Activated CD4-positive, alpha-beta T cell treated with anti-CD3 and anti-CD28 coated beads, Interleukin-10, Interleukin-2, amounts not matched to agents 100 ng/mL and 50 ng/mL, durations not matched to agents 16 hours and 8 hours (primary cell): ENCODE results near the gene FGF14.
"Not testable (repeated sequence)": the region's sequence is repeated elsewhere in the genome, so short reads cannot be mapped to it uniquely, and the experiment has no call there.

Experiments used
- DNase-seq: peaks from one replicate; pipeline ENCODE4 v3.0.0-alpha.2; 2020

FGF14 gene

DNA sequence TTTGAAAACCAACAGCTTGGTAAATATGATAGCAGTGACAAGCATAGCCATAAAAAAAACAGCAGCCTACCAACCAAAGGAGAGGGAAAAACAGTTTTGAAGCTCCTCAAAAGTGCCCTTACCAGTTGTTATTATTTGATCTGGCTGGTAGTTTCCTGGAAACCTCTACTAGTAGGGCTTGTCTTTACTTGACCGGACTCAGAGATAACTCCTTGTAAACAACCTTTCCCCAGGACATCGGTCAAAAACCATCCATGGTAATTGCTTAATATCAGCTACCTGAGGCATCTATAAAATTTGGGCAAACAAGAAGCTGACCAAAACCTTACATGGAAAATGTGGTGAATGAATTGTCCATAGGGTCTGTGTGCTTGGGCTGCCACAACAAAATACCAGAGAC lies 210.9 kb downstream of the FGF14 start:
- no peak for DNase-seq

DNA sequence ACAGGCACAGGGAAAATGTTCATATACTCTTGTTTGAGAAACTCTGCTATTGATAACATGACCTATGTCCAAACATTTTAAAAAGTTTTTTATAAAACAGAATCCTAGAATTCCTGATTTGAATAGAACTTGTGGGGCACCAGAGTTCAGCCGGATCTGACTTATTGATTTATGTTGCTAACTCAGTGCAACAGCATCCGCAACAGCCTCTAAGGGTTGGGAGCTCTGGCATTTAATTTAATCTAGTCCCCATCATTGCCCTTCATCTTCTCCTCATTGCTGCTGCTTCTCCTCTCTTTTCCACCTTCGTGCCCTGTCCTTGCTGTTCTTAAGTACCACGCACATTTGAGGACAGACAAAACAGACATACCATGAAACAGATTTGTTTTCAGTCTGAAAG lies 214.5 kb downstream of the FGF14 start:
- no peak for DNase-seq

DNA sequence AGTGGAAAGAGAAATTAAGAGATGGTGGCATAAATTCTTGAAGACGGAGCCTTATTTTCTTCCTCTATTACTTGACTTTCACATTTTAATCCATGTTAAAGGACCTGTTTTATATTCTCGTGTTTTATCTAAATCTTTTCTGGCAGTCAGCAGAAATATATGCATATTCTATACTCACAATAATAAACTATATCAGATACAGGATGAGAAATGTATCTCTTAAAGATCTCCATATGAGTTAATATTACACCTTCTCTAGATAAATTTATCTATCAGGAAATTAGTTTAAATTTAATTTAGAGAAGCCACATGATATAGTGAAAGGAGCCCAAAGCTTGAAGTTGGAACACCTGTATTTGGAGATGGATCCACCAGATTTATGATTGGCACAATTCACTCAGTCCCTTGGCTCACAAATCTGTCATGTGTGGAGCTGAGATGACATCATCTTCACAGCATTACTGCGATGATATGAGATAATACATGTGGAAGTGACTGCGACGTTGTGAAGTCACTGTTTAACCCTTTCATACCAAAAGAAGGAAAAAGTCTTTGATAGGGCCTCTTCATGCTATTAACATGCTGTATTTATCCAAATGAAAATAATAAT lies 216.4 kb downstream of the FGF14 start:
- no peak for DNase-seq

DNA sequence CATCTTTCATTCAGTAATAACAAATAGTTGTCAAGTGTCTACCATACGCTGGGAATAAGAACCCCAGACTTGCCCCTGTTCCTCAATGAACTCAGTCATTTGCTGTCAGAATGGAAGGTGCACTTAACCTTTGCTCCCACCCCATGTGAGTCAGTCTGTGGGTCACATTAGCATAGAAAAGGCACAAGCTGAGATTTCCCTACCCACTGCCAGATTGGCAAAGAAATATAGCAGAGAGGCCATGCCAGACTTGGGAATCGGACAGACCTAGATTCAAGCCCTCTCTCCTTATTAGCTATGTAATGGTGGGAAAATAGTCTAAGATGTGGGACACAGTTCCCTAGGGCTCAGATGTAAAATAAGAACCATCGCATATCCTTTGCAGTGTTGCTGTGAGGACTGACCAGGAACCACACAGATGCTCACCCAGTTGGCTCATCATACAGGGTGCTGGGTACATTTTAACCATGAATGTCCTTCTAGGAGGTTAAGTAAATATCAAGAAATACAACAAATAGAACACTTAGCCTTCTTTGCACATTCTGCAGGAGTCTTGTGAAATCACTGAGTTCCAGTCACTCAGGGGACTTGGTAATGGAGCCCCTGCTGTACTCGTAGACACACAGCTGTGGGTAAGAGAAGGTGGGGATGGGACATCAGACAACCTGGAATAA lies 218.2 kb downstream of the FGF14 start:
- DNase-seq, result no peak

DNA sequence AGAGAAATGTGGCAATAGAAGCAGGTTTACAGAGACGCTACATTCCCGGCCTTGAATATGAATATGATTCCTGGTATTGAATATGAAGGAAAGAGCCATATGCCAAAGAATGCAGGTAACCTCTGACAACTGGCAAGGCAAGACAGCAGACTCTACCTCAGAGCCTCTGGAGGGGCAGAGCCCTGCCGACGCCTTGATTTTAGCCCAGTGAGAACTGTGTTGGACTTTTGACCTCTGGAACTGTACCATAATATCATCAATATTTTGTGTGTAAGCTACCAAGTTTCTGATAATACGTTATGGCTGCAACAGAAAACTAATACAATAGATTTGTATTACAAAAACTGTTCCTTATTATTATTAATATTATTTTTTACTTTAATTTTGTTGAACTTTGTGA lies 219.7 kb downstream of the FGF14 start:
- no peak for DNase-seq

DNA sequence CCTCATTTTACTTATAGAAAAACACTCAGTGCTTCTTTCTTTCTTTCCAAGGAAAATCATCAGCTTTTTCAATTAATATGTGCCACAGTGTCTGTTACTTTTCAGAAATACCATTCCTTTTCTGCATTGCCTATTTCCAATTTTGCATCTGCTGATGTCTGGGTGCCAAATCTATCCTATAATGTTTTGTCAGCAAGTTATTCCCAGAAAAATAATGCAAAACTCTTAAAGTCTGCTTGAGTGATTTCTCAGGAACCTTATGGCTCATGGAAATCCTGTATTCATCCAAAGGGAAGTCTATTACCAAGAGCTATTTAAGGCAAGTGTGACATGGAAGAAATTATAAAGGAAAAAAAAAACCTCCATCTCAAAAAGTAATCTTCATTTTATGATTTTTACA lies 224.4 kb downstream of the FGF14 start:
- no peak for DNase-seq

- DNase-seq, result no peak
Observed at GRCh38 chr13:102176846-102177245, 225.0 kb downstream of the FGF14 start.

DNA sequence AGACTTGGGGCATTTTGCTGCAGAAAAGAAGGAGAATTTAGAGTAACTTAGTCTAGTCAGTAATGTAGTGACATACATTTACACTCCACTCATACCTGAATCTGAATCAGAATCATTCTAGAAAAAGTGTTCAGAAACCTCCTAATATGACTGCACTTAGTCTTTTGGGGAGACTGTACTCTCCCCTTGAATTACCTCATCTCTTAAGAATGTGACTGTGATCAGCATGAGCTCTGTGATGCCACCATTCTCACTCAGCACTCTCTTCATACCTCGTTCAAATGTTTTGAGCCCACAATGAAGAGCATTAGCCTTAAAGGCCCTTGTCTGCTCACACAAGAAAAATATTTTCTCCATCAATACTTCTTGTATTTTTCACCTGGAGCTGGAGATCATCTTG lies 229.4 kb downstream of the FGF14 start:
- DNase-seq, result no peak

GRCh38 chr13:102170305-102170704 lies 231.5 kb downstream of the FGF14 start:
- DNase-seq, result no peak

GRCh38 chr13:102169471-102170015 lies 232.3 kb downstream of the FGF14 start:
- DNase-seq, result no peak

DNA sequence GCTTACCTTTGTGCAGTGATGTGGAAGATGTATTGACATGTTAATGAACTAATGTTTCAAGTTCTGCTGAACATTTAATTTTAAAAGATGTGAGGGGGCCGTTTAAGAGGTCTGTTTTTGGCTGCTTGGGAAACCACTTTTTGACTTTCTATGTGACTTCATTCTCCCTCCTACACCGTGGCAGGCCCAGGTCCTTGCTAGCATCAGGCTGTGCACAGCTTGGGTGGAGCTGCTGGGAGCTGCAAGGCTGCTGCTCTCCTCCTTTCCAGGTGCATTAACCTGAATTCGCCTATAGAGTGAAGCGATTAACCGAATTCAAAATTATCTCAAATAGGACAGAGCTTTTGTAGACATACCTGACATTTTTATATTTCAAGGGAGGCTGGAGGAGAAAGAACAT lies 249.1 kb downstream of the FGF14 start:
- DNase-seq, result no peak

DNA sequence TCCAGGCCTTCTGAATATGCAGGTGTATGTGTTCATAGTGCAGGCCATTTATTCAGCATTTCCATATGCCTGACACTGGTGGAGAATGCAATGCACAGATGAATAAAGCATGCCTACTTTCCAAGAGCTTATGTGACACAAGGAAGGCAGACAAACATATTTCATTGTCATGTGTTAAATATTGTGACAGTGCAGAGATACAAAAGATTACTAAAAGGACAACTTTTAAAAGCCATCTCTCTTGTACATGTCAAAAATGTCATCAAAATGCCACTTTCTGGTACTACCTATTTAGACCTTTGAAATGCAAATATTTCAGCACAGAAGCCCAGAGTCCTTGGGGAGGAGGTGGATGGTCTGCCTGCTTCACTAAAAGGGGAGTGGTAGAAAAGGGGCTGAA lies 254.5 kb downstream of the FGF14 start:
- no peak for DNase-seq

- DNase-seq, result no peak
Observed at GRCh38 chr13:102145750-102146149, 256.1 kb downstream of the FGF14 start.

- DNase-seq, result no peak
Observed at GRCh38 chr13:102142473-102142826, 259.4 kb downstream of the FGF14 start.

- peak; percentile 14 for DNase-seq
Observed at GRCh38 chr13:102141625-102142472, 260.0 kb downstream of the FGF14 start.

GRCh38 chr13:102139626-102140025 lies 262.2 kb downstream of the FGF14 start:
- no peak for DNase-seq

- DNase-seq, result no peak
Observed at GRCh38 chr13:102138635-102139190, 263.1 kb downstream of the FGF14 start.

DNA sequence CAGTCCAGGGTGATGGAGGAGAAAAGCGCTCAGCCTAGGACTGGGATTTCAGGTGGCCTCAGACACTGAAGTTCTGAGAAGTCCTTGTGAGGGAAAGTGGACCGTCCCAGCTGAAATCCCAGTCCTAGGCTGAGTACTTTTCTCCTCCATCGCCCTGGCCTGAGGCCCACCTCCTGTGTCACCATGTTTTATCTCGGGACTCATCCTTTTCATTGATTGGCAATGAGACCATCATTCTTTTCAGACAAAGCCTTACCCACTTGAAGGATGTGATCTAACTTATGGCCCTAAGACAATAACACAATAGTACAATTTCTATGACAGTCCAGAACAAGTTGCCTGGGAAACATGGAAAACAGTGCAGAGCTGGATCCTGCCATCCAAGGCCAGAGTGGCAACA lies 263.9 kb downstream of the FGF14 start:
- DNase-seq, result not testable (repeated sequence)

GRCh38 chr13:102136735-102137296 lies 265.0 kb downstream of the FGF14 start:
- DNase-seq, result no peak

DNA sequence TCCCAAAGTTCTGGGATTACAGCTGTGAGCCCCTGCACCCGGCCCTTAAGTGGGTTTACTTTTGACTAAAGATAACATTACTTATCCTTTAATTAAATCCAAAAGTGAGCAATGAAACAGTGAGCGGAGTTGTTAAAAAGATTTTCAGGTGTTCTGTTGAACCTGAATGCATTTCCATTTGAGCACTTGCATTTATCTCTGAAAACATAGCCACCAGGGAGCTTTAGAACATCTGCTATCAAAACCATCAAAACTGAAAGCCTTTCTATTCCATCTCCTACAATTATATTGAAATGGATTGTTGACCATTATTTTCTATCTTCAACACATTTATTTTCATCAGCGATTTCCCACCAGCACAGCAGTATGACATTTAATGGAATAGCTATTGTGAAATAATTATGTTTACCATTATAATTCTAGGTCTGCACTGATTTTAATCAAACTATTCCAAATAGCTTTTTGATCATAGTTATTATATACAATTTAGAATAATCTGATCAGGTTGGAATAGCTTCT lies 269.0 kb downstream of the FGF14 start:
- no peak for DNase-seq

DNA sequence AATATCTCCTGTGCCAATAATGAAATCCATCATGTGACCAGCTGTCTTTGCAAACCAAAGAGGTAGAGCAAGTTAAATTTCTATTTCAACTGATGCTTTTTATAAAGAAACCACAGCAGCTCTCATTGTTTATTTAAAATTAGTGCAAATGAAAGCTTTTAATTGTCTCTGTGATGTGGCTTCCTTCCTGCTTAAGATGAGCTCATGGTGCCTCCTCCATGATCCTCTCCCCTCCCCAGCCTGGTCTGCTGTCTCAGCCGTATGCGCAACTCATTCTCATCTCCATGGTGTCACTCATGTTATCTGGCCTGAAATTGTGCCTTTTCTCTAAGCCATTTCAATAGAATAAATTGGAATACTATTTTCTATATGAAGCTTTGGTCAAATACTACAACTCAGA lies 270.6 kb downstream of the FGF14 start:
- DNase-seq, result no peak

DNA sequence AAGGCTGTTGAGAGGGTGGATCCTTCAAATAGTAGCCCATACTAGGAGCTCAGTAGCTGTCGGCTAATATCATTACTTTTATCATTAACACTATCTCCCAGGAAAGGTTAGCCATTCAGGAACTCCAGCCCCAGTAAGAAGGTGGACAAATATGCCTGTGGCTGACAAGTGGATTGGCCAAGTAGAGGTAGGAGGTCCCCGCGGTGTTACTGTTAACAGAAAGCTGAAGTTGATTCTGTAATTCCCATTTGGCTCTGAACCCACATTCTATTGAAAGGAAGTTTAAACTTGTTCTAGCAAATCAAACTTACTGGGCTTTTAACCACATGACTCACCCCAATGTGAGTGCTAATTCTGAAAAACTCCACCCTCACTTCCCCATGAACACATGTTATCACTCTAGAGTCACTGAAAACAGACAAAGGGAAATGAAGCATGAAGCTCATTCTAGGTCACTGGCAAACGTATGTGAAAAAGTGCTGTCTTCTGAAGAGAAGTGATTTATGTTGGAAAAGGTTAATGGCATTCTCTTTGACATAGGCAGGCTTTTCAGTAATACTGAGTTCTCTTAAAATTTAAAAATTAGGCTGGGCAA lies 273.5 kb downstream of the FGF14 start:
- DNase-seq, result no peak

DNA sequence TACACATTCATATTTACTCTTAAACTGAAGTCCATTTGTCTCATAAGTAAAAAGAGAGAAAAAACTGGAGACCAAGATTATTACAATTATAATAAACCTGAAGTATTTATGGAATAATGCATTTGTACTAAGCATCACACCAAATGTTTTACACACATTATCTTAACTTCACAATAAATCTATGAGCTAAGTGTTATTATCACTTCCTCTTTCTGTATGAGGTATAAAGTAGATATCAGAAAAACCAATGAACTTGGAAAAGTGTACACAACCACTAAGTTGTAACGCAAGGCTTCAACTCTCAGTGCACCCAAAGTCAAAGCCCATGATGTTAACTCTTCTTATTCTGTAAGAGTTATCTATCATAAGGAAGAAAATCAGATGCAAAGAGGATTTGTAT lies 274.7 kb downstream of the FGF14 start:
- no peak for DNase-seq
